ENCODE measurements around the gene KLC4.
"Not testable (repeated sequence)": the region's sequence is repeated elsewhere in the genome, so short reads cannot be mapped to it uniquely, and the experiment has no call there.

KLC4 gene

GRCh38 chr6:43081922-43082321 is 22.5 kb downstream of the KLC4 start:
- WGBS (ENCODE audit: insufficient coverage, insufficient read length) = no CpG with 5 or more reads among the region's 9 CpGs
- DNase-seq (ENCODE audit: low read depth, low spot score); H3K4me3 ChIP-seq (ENCODE audit: low read length); H3K27me3 ChIP-seq (ENCODE audit: control insufficient read depth, insufficient read depth, low read length); H3K9me3 ChIP-seq (ENCODE audit: control insufficient read depth, insufficient read depth, low read length); H3K36me3 ChIP-seq (ENCODE audit: control insufficient read depth, insufficient read depth, low read length); H3K27ac ChIP-seq (ENCODE audit: low read length); H3K4me1 ChIP-seq (ENCODE audit: control insufficient read depth, insufficient read depth, low read length): not testable (repeated sequence)

- peaks cover 1% of the 10 kb centered on the region; the same call in 1 of the 2 replicates for H3K4me1 ChIP-seq (ENCODE audit: control insufficient read depth, insufficient read depth, low read length)
- H3K9me3 ChIP-seq (ENCODE audit: control insufficient read depth, insufficient read depth, low read length) = no peaks in the 10 kb centered on the region
- H3K27ac ChIP-seq (ENCODE audit: low read length) = no peak overlapping the region
- H3K36me3 ChIP-seq (ENCODE audit: control insufficient read depth, insufficient read depth, low read length) = no peaks in the 10 kb centered on the region
- no peak for DNase-seq (ENCODE audit: low read depth, low spot score)
- no CpG with 5 or more reads among the region's 13 CpGs for WGBS (ENCODE audit: insufficient coverage, insufficient read length)
- no peak overlapping the region for H3K4me3 ChIP-seq (ENCODE audit: low read length)
- H3K27me3 ChIP-seq (ENCODE audit: control insufficient read depth, insufficient read depth, low read length) = no peaks in the 10 kb centered on the region
These were observed 23.6 kb downstream of the KLC4 start for GRCh38 chr6:43082806-43083655.

GRCh38 chr6:43086022-43086658 is 26.7 kb downstream of the KLC4 start:
- no peak overlapping the region for H3K27ac ChIP-seq (ENCODE audit: low read length)
- no peak overlapping the region for H3K4me3 ChIP-seq (ENCODE audit: low read length)
- H3K4me1 ChIP-seq (ENCODE audit: control insufficient read depth, insufficient read depth, low read length) = peaks cover 13% of the 10 kb centered on the region
- H3K9me3 ChIP-seq (ENCODE audit: control insufficient read depth, insufficient read depth, low read length) = no peaks in the 10 kb centered on the region
- DNase-seq (ENCODE audit: low read depth, low spot score) = no peak
- WGBS (ENCODE audit: insufficient coverage, insufficient read length) = no CpG with 5 or more reads among the region's 8 CpGs
- H3K36me3 ChIP-seq (ENCODE audit: control insufficient read depth, insufficient read depth, low read length) = no peaks in the 10 kb centered on the region
- no peaks in the 10 kb centered on the region for H3K27me3 ChIP-seq (ENCODE audit: control insufficient read depth, insufficient read depth, low read length)

GRCh38 chr6:43088654-43089056 is 29.2 kb downstream of the KLC4 start:
- Histone ChIP-seq H3K4me3 (ENCODE audit: low read length) (no peak overlapping the region), H3K36me3 (ENCODE audit: control insufficient read depth, insufficient read depth, low read length) (no peaks in the 10 kb centered on the region), H3K27me3 (ENCODE audit: control insufficient read depth, insufficient read depth, low read length) (no peaks in the 10 kb centered on the region), H3K27ac (ENCODE audit: low read length) (no peak overlapping the region), H3K4me1 (ENCODE audit: control insufficient read depth, insufficient read depth, low read length) (peaks cover 12% of the 10 kb centered on the region), H3K9me3 (ENCODE audit: control insufficient read depth, insufficient read depth, low read length) (no peaks in the 10 kb centered on the region)
- DNase-seq (ENCODE audit: low read depth, low spot score) = no peak
- WGBS (ENCODE audit: insufficient coverage, insufficient read length) = no CpG with 5 or more reads among the region's 4 CpGs

GRCh38 chr6:43089467-43089866 is 30.0 kb downstream of the KLC4 start:
- Histone ChIP-seq H3K27me3 (ENCODE audit: control insufficient read depth, insufficient read depth, low read length) (no peaks in the 10 kb centered on the region), H3K27ac (ENCODE audit: low read length) (peak overlapping the region; percentile 96), H3K4me1 (ENCODE audit: control insufficient read depth, insufficient read depth, low read length) (peaks cover 15% of the 10 kb centered on the region), H3K36me3 (ENCODE audit: control insufficient read depth, insufficient read depth, low read length) (no peaks in the 10 kb centered on the region), H3K4me3 (ENCODE audit: low read length) (no peak overlapping the region), H3K9me3 (ENCODE audit: control insufficient read depth, insufficient read depth, low read length) (no peaks in the 10 kb centered on the region)
- WGBS (ENCODE audit: insufficient coverage, insufficient read length) = no CpG with 5 or more reads among the region's 4 CpGs
- no peak for DNase-seq (ENCODE audit: low read depth, low spot score)

GRCh38 chr6:43089874-43090558 is 30.6 kb downstream of the KLC4 start:
- no peaks in the 10 kb centered on the region for H3K36me3 ChIP-seq (ENCODE audit: control insufficient read depth, insufficient read depth, low read length)
- H3K4me1 ChIP-seq (ENCODE audit: control insufficient read depth, insufficient read depth, low read length) = peaks cover 15% of the 10 kb centered on the region
- no peak for DNase-seq (ENCODE audit: low read depth, low spot score)
- peak overlapping the region; percentile 96 for H3K27ac ChIP-seq (ENCODE audit: low read length)
- no peaks in the 10 kb centered on the region for H3K27me3 ChIP-seq (ENCODE audit: control insufficient read depth, insufficient read depth, low read length)
- H3K9me3 ChIP-seq (ENCODE audit: control insufficient read depth, insufficient read depth, low read length) = no peaks in the 10 kb centered on the region
- H3K4me3 ChIP-seq (ENCODE audit: low read length) = no peak overlapping the region
- no CpG with 5 or more reads among the region's 8 CpGs for WGBS (ENCODE audit: insufficient coverage, insufficient read length)

GRCh38 chr6:43090559-43090956 is 31.1 kb downstream of the KLC4 start:
- peaks cover 15% of the 10 kb centered on the region for H3K4me1 ChIP-seq (ENCODE audit: control insufficient read depth, insufficient read depth, low read length)
- WGBS (ENCODE audit: insufficient coverage, insufficient read length) = no CpG with 5 or more reads among the region's 2 CpGs
- no peak for DNase-seq (ENCODE audit: low read depth, low spot score)

GRCh38 chr6:43091020-43091419 is 31.6 kb downstream of the KLC4 start:
- Histone ChIP-seq H3K9me3 (ENCODE audit: control insufficient read depth, insufficient read depth, low read length) (no peaks in the 10 kb centered on the region), H3K27ac (ENCODE audit: low read length) (peak overlapping the region; percentile 96), H3K4me3 (ENCODE audit: low read length) (no peak overlapping the region), H3K36me3 (ENCODE audit: control insufficient read depth, insufficient read depth, low read length) (no peaks in the 10 kb centered on the region), H3K27me3 (ENCODE audit: control insufficient read depth, insufficient read depth, low read length) (no peaks in the 10 kb centered on the region), H3K4me1 (ENCODE audit: control insufficient read depth, insufficient read depth, low read length) (peaks cover 17% of the 10 kb centered on the region)
- no peak for DNase-seq (ENCODE audit: low read depth, low spot score)
- no CpG with 5 or more reads among the region's 5 CpGs for WGBS (ENCODE audit: insufficient coverage, insufficient read length)

More at GRCh38 chr6:43090559-43090956, 31.1 kb downstream of the KLC4 start:
- no peaks in the 10 kb centered on the region for H3K9me3 ChIP-seq (ENCODE audit: control insufficient read depth, insufficient read depth, low read length)
- H3K4me3 ChIP-seq (ENCODE audit: low read length) = no peak overlapping the region
- H3K27me3 ChIP-seq (ENCODE audit: control insufficient read depth, insufficient read depth, low read length) = no peaks in the 10 kb centered on the region
- no peaks in the 10 kb centered on the region for H3K36me3 ChIP-seq (ENCODE audit: control insufficient read depth, insufficient read depth, low read length)
- peak overlapping the region; percentile 96 for H3K27ac ChIP-seq (ENCODE audit: low read length)

- Histone ChIP-seq H3K4me1 (ENCODE audit: control insufficient read depth, insufficient read depth, low read length) (peaks cover 18% of the 10 kb centered on the region), H3K36me3 (ENCODE audit: control insufficient read depth, insufficient read depth, low read length) (no peaks in the 10 kb centered on the region), H3K4me3 (ENCODE audit: low read length) (no peak overlapping the region), H3K27me3 (ENCODE audit: control insufficient read depth, insufficient read depth, low read length) (no peaks in the 10 kb centered on the region), H3K27ac (ENCODE audit: low read length) (no peak overlapping the region), H3K9me3 (ENCODE audit: control insufficient read depth, insufficient read depth, low read length) (no peaks in the 10 kb centered on the region)
- WGBS (ENCODE audit: insufficient coverage, insufficient read length) = no CpG with 5 or more reads among the region's 10 CpGs
- no peak for DNase-seq (ENCODE audit: low read depth, low spot score)
These were observed 32.1 kb downstream of the KLC4 start for GRCh38 chr6:43091436-43091991.

- Histone ChIP-seq H3K36me3 (ENCODE audit: control insufficient read depth, insufficient read depth, low read length) (no peaks in the 10 kb centered on the region), H3K27me3 (ENCODE audit: control insufficient read depth, insufficient read depth, low read length) (no peaks in the 10 kb centered on the region), H3K4me1 (ENCODE audit: control insufficient read depth, insufficient read depth, low read length) (peaks cover 19% of the 10 kb centered on the region), H3K4me3 (ENCODE audit: low read length) (no peak overlapping the region), H3K9me3 (ENCODE audit: control insufficient read depth, insufficient read depth, low read length) (no peaks in the 10 kb centered on the region), H3K27ac (ENCODE audit: low read length) (no peak overlapping the region)
- DNase-seq (ENCODE audit: low read depth, low spot score) = no peak
These were observed 33.2 kb downstream of the KLC4 start for GRCh38 chr6:43092635-43093034.
